Measurements from ENCODE around the gene PPME1.

The PPME1 gene

GRCh38 chr11:74280494-74280893, 109.4 kb downstream of the PPME1 start:
- CTCF ChIA-PET, result no interaction called here
- TF ChIP-seq CTCF (IDR thresholded peaks at IDR 0.05; ENCODE audit: insufficient read depth, low read length, missing control alignments), result no peak
- POLR2A ChIA-PET, result no interaction called here
- no peak overlapping the region for H3K4me3 ChIP-seq (ENCODE audit: low read depth, low read length)
- DNase-seq (ENCODE audit: low read depth, low spot score), result no peak

GRCh38 chr11:74282421-74282820, 111.3 kb downstream of the PPME1 start:
- ChIA-PET CTCF (interaction anchor here (0.7 to 3.0 kb wide), 2 partner anchors 27 to 167 kb away, joined by 3 to 8 read pairs; no protein-coding TSS in a partner anchor), POLR2A (no interaction called here)
- H3K4me3 ChIP-seq (ENCODE audit: low read depth, low read length), result no peak overlapping the region
- no peak for TF ChIP-seq CTCF (IDR thresholded peaks at IDR 0.05; ENCODE audit: insufficient read depth, low read length, missing control alignments)
- no peak for DNase-seq (ENCODE audit: low read depth, low spot score)

- CTCF ChIA-PET, result interaction anchor here (0.7 to 3.0 kb wide), 3 partner anchors 27 to 167 kb away, joined by 3 to 8 read pairs (median 5); no protein-coding TSS in a partner anchor
- H3K4me3 ChIP-seq (ENCODE audit: low read depth, low read length), result no peak overlapping the region
- POLR2A ChIA-PET, result no interaction called here
- no peak for DNase-seq (ENCODE audit: low read depth, low spot score)
- TF ChIP-seq CTCF (IDR thresholded peaks at IDR 0.05; ENCODE audit: insufficient read depth, low read length, missing control alignments), result no peak
Measured at GRCh38 chr11:74282914-74283371, 111.9 kb downstream of the PPME1 start.

- POLR2A ChIA-PET, result no interaction called here
- H3K4me3 ChIP-seq (ENCODE audit: low read depth, low read length), result no peak overlapping the region
- no peak for DNase-seq (ENCODE audit: low read depth, low spot score)
- TF ChIP-seq CTCF (IDR thresholded peaks at IDR 0.05; ENCODE audit: insufficient read depth, low read length, missing control alignments), result no peak
- CTCF ChIA-PET, result interaction anchor here (0.9 to 3.0 kb wide), 3 partner anchors 28 to 166 kb away, joined by 3 to 8 read pairs (median 5); no protein-coding TSS in a partner anchor
Measured at GRCh38 chr11:74283580-74284180, 112.6 kb downstream of the PPME1 start.

- ChIA-PET POLR2A (no interaction called here), CTCF (interaction anchor here (0.6 to 3.0 kb wide), 3 partner anchors 29 to 165 kb away, joined by 3 to 8 read pairs (median 3); no protein-coding TSS in a partner anchor)
- no peak overlapping the region for H3K4me3 ChIP-seq (ENCODE audit: low read depth, low read length)
- no peak for DNase-seq (ENCODE audit: low read depth, low spot score)
- no peak for TF ChIP-seq CTCF (IDR thresholded peaks at IDR 0.05; ENCODE audit: insufficient read depth, low read length, missing control alignments)
Measured at GRCh38 chr11:74284466-74284865, 113.4 kb downstream of the PPME1 start.

GRCh38 chr11:74288161-74288560, 117.1 kb downstream of the PPME1 start:
- ChIA-PET CTCF (interaction anchor here (0.9 to 2.0 kb wide), 3 partner anchors 10 to 161 kb away, joined by 3 to 4 read pairs (median 3); no protein-coding TSS in a partner anchor), POLR2A (interaction anchor here (0.9 to 1.2 kb wide), 2 partner anchors 9 to 117 kb away, joined by 3 to 5 read pairs; partner anchors contain the start of genes C2CD3 and PPME1)
- H3K4me3 ChIP-seq (ENCODE audit: low read depth, low read length), result no peak overlapping the region
- TF ChIP-seq CTCF (IDR thresholded peaks at IDR 0.05; ENCODE audit: insufficient read depth, low read length, missing control alignments), result no peak
- DNase-seq (ENCODE audit: low read depth, low spot score), result peak; percentile 92

Measured in AG04449 (cell line).